HepG2 (cell line): ENCODE results near the gene PIM3. TPM values are rescaled to one million over a fixed set of nuclear protein-coding genes. Genes with fewer than 3 reads are reported as not detected.
A peak's percentile ranks its signal among the peaks of the same experiment; 100 is the strongest.

ENCODE experiments used
- ARNT2 ChIP-seq: sonication (generic); formaldehyde crosslinking; IDR thresholded peaks from 2 replicates; pipeline ENCODE4 v1.8.0; 2022; ENCODE audit warnings: mild to moderate bottlenecking, low read depth, missing genetic modification reagents, moderate library complexity
- ATRX ChIP-seq: sonication (generic); formaldehyde crosslinking; IDR thresholded peaks from 2 replicates; pipeline ENCODE4 v1.4.0; 2020; ENCODE audit warnings: missing genetic modification reagents, borderline replicate concordance
- GABPB1 ChIP-seq: IDR thresholded peaks from 2 replicates; pipeline ENCODE4 v1.6.1; 2016; ENCODE audit warnings: mild to moderate bottlenecking, missing genetic modification reagents, moderate library complexity, missing compliant biosample characterization
- MIER2 ChIP-seq: IDR thresholded peaks from 2 replicates; pipeline ENCODE4 v1.6.1; 2016; ENCODE audit warnings: missing biosample characterization, missing genetic modification reagents
- NR2F6 ChIP-seq, 2 experiments: IDR thresholded peaks; 2 replicates each; pipeline ENCODE4 v1.6.1; 2016; ENCODE audit warnings: antibody characterized with exemption in 1 of 2, mild to moderate bottlenecking in 1 of 2
- PAWR ChIP-seq: sonication (generic); formaldehyde crosslinking; IDR thresholded peaks from 2 replicates; pipeline ENCODE4 v1.4.0; 2020; ENCODE audit warnings: missing genetic modification reagents, mild to moderate bottlenecking, borderline replicate concordance
- RAD51 ChIP-seq: fragments of 450-650 bp; IDR thresholded peaks from 2 replicates; pipeline ENCODE4 v1.6.1; 2016; ENCODE audit warnings: borderline replicate concordance
- RELA ChIP-seq: sonication (generic); formaldehyde crosslinking; IDR thresholded peaks from 2 replicates; pipeline ENCODE4 v1.4.0; 2020; ENCODE audit warnings: missing genetic modification reagents
- SCMH1 ChIP-seq: sonication (generic); formaldehyde crosslinking; IDR thresholded peaks from 2 replicates; pipeline ENCODE4 v1.9.0; 2021; ENCODE audit warnings: missing genetic modification reagents, mild to moderate bottlenecking, borderline replicate concordance
- SIN3B ChIP-seq: fragments of 150-350 bp; IDR thresholded peaks from 2 replicates; pipeline ENCODE4 v1.6.1; 2014; ENCODE audit warnings: low read length
- SIX1 ChIP-seq: sonication (generic); formaldehyde crosslinking; IDR thresholded peaks from 2 replicates; pipeline ENCODE4 v1.4.0; 2020; ENCODE audit warnings: missing genetic modification reagents, borderline replicate concordance
- SNRNP70 ChIP-seq: fragments of 200-400 bp; formaldehyde crosslinking; IDR thresholded peaks from 2 replicates; pipeline ENCODE4 v1.6.1; 2017; ENCODE audit warnings: mild to moderate bottlenecking, low read depth, low read length, moderate library complexity
- SOX5 ChIP-seq: IDR thresholded peaks from 2 replicates; pipeline ENCODE4 v1.6.1; 2016; ENCODE audit warnings: borderline replicate concordance
- TCF12 ChIP-seq, 2 experiments: fragments of 450-650 bp in 1 of 2; sonication (generic) in 1 of 2; formaldehyde crosslinking in 1 of 2; IDR thresholded peaks; 2 replicates each; pipeline versions ENCODE4 v1.6.1 to v1.8.0; 2017 to 2022; ENCODE audit warnings: antibody characterized with exemption in 1 of 2, mild to moderate bottlenecking in 1 of 2, missing genetic modification reagents in 1 of 2, moderate library complexity in 1 of 2
- ZNF34 ChIP-seq: sonication (generic); formaldehyde crosslinking; IDR thresholded peaks from 2 replicates; pipeline ENCODE4 v1.4.0; 2020; ENCODE audit warnings: mild to moderate bottlenecking, missing genetic modification reagents, borderline replicate concordance
- ZNF512 ChIP-seq: sonication (generic); formaldehyde crosslinking; IDR thresholded peaks from 2 replicates; pipeline ENCODE4 v1.4.0; 2020; ENCODE audit warnings: mild to moderate bottlenecking, missing genetic modification reagents
- ZNF570 ChIP-seq: sonication (generic); formaldehyde crosslinking; IDR thresholded peaks from 2 replicates; pipeline ENCODE4 v1.4.0; 2020; ENCODE audit warnings: mild to moderate bottlenecking, missing genetic modification reagents, borderline replicate concordance
- polyA plus RNA-seq, 8 experiments: library from polyadenylated mRNA; depleted of rRNA in 3 of 8; stranded (reverse) in 7 of 8; unstranded in 1 of 8; fragments of >200 nt; fragmentation: Illumina TruSeq in 4 of 8; extraction: Trizol in 4 of 8; gene quantifications; 2 replicates each; pipeline versions ENCODE4 v1.2.1 to v1.2.3, GENCODE V29; 2011 to 2016; ENCODE audit warnings: low read depth in 4 of 8, missing spikeins in 1 of 8, mixed read lengths in 1 of 8; ENCODE audit not compliant: insufficient read depth in 1 of 8
- total RNA-seq, 5 experiments: library from RNA; depleted of rRNA; stranded (reverse); fragments of >200 nt; fragmentation: Illumina TruSeq; extraction: Trizol; gene quantifications; 2 replicates each; pipeline ENCODE4 v1.2.3, GENCODE V29; 2016; ENCODE audit warnings: low read depth in 1 of 5
- TF ChIP-seq, protein P1 (sequence below): sonication (generic); formaldehyde crosslinking; IDR thresholded peaks from 2 replicates; pipeline ENCODE4 v1.4.0; 2020; ENCODE audit warnings: missing genetic modification reagents, mild to moderate bottlenecking, borderline replicate concordance
- TF ChIP-seq, protein P2 (sequence below): sonication (generic); formaldehyde crosslinking; IDR thresholded peaks from 2 replicates; pipeline ENCODE4 v1.8.0; 2022; ENCODE audit warnings: missing genetic modification reagents, mild to moderate bottlenecking, moderate library complexity, borderline replicate concordance
- TF ChIP-seq, protein P3 (sequence below): IDR thresholded peaks from 2 replicates; pipeline ENCODE4 v1.6.1; 2016

PIM3 gene
- total and polyA plus RNA-seq, 2 of the 13 experiments (the other 11 are each of a cell fraction or from before 2014, with no cell fraction given), result 21.6 to 31.2 TPM

GRCh38 chr22:49967706-49968208, 7.2 kb downstream of the PIM3 start (continued):
- TF ChIP-seq, protein P1, sequence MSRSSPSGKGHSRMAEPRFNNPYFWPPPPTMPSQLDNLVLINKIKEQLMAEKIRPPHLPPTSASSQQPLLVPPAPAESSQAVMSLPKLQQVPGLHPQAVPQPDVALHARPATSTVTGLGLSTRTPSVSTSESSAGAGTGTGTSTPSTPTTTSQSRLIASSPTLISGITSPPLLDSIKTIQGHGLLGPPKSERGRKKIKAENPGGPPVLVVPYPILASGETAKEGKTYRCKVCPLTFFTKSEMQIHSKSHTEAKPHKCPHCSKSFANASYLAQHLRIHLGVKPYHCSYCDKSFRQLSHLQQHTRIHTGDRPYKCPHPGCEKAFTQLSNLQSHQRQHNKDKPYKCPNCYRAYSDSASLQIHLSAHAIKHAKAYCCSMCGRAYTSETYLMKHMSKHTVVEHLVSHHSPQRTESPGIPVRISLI, result no peak
- TF ChIP-seq ZNF512 (CRISPR knock-in tag), result no peak
- no peak for TF ChIP-seq SIX1 (CRISPR knock-in tag)
- TF ChIP-seq SOX5 (CRISPR knock-in tag), result peak; percentile 6; the same call in 1 of the 2 replicates
- no peak for TF ChIP-seq ZNF34 (CRISPR knock-in tag)
- peak; percentile 24; the same call in 1 of the 2 replicates for TF ChIP-seq GABPB1 (CRISPR knock-in tag)
- TF ChIP-seq SCMH1 (CRISPR knock-in tag), result no peak
- TF ChIP-seq, protein P2, sequence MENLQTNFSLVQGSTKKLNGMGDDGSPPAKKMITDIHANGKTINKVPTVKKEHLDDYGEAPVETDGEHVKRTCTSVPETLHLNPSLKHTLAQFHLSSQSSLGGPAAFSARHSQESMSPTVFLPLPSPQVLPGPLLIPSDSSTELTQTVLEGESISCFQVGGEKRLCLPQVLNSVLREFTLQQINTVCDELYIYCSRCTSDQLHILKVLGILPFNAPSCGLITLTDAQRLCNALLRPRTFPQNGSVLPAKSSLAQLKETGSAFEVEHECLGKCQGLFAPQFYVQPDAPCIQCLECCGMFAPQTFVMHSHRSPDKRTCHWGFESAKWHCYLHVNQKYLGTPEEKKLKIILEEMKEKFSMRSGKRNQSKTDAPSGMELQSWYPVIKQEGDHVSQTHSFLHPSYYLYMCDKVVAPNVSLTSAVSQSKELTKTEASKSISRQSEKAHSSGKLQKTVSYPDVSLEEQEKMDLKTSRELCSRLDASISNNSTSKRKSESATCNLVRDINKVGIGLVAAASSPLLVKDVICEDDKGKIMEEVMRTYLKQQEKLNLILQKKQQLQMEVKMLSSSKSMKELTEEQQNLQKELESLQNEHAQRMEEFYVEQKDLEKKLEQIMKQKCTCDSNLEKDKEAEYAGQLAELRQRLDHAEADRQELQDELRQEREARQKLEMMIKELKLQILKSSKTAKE, result no peak
- TF ChIP-seq NR2F6 (IDR thresholded peaks at IDR 0.05), result no peak
- TF ChIP-seq NR2F6 (CRISPR knock-in tag; IDR thresholded peaks at IDR 0.05), result peak; percentile 54; the same call in 1 of the 2 replicates
- no peak for TF ChIP-seq TCF12 (IDR thresholded peaks at IDR 0.05)
- TF ChIP-seq TCF12 (CRISPR knock-in tag; IDR thresholded peaks at IDR 0.05), result no peak
- TF ChIP-seq ZNF570 (CRISPR knock-in tag), result no peak
- peak; percentile 58; the same call in 1 of the 2 replicates for TF ChIP-seq RAD51
- TF ChIP-seq PAWR, result no peak
- no peak for TF ChIP-seq RELA (CRISPR knock-in tag)
- TF ChIP-seq SNRNP70, result no peak
- no peak for TF ChIP-seq SIN3B
- TF ChIP-seq ATRX, result no peak
- TF ChIP-seq MIER2, result no peak
- TF ChIP-seq, protein P3, sequence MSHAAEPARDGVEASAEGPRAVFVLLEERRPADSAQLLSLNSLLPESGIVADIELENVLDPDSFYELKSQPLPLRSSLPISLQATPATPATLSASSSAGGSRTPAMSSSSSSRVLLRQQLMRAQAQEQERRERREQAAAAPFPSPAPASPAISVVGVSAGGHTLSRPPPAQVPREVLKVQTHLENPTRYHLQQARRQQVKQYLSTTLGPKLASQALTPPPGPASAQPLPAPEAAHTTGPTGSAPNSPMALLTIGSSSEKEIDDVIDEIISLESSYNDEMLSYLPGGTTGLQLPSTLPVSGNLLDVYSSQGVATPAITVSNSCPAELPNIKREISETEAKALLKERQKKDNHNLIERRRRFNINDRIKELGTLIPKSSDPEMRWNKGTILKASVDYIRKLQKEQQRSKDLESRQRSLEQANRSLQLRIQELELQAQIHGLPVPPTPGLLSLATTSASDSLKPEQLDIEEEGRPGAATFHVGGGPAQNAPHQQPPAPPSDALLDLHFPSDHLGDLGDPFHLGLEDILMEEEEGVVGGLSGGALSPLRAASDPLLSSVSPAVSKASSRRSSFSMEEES, result peak; percentile 70
- 0 out of 2 replicates have a peak, but pooled peaks have one; percentile 25 for TF ChIP-seq ARNT2 (CRISPR knock-in tag)
